ENCODE data around the gene CRYGN.

GRCh38 chr7:151406886-151407583 is 32.9 kb downstream of the CRYGN start:
- TF ChIP-seq KAT8 (IDR thresholded peaks at IDR 0.05; ENCODE audit: low read depth): no peak
- no peak for TF ChIP-seq POLR2A (conservative IDR thresholded peaks at IDR 0.05)
- TF ChIP-seq CTCF (IDR thresholded peaks at IDR 0.05 in 2 of 3, conservative IDR thresholded peaks at IDR 0.05 in 1 of 3; ENCODE audit: insufficient read depth in 2 of 3, low read depth in 1 of 3, low read length in 3 of 3): no peak
- TF ChIP-seq CHD1 (IDR thresholded peaks at IDR 0.05; ENCODE audit: low read length): no peak
- no peak for TF ChIP-seq CREM (IDR thresholded peaks at IDR 0.05; ENCODE audit: low read depth)
- TF ChIP-seq ZNF280A (IDR thresholded peaks at IDR 0.05; ENCODE audit: low read depth, partially characterized antibody): no peak
- no peak for TF ChIP-seq CCAR2 (IDR thresholded peaks at IDR 0.05; ENCODE audit: low read depth, low read length)
- no peak for TF ChIP-seq POLR2AphosphoS2 (IDR thresholded peaks at IDR 0.05; ENCODE audit: low read length)
- no peak for TF ChIP-seq FOXJ3 (CRISPR knock-in tag; IDR thresholded peaks at IDR 0.05)
- no peak for TF ChIP-seq MED1 (CRISPR knock-in tag; IDR thresholded peaks at IDR 0.05; ENCODE audit: borderline replicate concordance)
